ENCODE data around the gene CPAMD8.

GRCh38 chr19:16908759-16909158 lies 117.9 kb downstream of the CPAMD8 start:
- TF ChIP-seq MAX (IDR thresholded peaks at IDR 0.05; ENCODE audit: insufficient read depth, insufficient read length) (no peak), MYC (IDR thresholded peaks at IDR 0.05; ENCODE audit: low read depth, low read length) (no peak), JUN (IDR thresholded peaks at IDR 0.05; ENCODE audit: borderline replicate concordance, insufficient read depth, insufficient read length, low read depth) (no peak), EZH2 (IDR thresholded peaks at IDR 0.05; ENCODE audit: borderline replicate concordance, low read depth, low read length, severe bottlenecking) (no peak), CTCF (IDR thresholded peaks at IDR 0.05; ENCODE audit: extremely low read depth in 1 of 2, insufficient read depth in 1 of 2, low read depth in 1 of 2, low read length in 2 of 2) (no peak), POLR2A (IDR thresholded peaks at IDR 0.05; ENCODE audit: low read depth, low read length) (no peak), POLR2AphosphoS5 (IDR thresholded peaks at IDR 0.05; ENCODE audit: insufficient read depth, low read depth, low read length) (no peak), GATA2 (IDR thresholded peaks at IDR 0.05; ENCODE audit: insufficient read depth, insufficient read length, low read depth, low read length) (no peak), FOS (IDR thresholded peaks at IDR 0.05; ENCODE audit: borderline replicate concordance, insufficient read depth, low read length) (no peak)

All from endothelial cell of umbilical vein (primary cell).